Measurements from ENCODE around the gene IL23A.
"Not testable (repeated sequence)": the region's sequence is repeated elsewhere in the genome, so short reads cannot be mapped to it uniquely, and the experiment has no call there.

Gene IL23A, protein sequence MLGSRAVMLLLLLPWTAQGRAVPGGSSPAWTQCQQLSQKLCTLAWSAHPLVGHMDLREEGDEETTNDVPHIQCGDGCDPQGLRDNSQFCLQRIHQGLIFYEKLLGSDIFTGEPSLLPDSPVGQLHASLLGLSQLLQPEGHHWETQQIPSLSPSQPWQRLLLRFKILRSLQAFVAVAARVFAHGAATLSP

DNA sequence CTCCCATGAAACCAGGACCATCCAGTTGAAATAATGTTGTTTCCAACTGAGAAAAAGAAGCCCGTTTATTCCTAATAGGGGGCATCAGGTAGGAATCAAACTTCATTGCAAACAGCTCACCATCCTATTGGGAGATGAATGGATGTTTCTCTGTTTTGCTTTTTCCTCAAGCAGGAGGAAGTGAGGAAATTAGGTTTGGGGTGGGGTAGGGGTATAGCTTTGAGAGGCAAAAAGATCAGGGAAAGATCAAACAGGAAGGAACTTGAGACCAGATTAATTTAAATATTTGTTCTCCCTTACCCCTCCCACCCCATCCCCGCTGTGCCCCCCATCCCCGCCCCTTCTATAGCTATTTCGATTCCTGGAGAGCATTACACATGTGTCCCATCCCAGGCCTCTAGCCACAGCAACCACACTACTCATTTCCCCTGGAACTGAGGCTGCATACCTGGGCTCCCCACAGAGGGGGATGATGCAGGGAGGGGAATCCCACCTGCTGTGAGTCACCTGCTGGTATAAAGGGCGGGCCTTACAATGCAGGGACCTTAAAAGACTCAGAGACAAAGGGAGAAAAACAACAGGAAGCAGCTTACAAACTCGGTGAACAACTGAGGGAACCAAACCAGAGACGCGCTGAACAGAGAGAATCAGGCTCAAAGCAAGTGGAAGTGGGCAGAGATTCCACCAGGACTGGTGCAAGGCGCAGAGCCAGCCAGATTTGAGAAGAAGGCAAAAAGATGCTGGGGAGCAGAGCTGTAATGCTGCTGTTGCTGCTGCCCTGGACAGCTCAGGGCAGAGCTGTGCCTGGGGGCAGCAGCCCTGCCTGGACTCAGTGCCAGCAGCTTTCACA is at the start of gene IL23A:
Gene IL23A (plus strand): TSS at position 577 of the 850 bp plus-strand sequence. CDS start 161 bp downstream, at position 738.
- peak; percentile 56 to 86 for DNase-seq (ENCODE audit: low read depth in 1 of 2, low spot score in 1 of 2)

DNA sequence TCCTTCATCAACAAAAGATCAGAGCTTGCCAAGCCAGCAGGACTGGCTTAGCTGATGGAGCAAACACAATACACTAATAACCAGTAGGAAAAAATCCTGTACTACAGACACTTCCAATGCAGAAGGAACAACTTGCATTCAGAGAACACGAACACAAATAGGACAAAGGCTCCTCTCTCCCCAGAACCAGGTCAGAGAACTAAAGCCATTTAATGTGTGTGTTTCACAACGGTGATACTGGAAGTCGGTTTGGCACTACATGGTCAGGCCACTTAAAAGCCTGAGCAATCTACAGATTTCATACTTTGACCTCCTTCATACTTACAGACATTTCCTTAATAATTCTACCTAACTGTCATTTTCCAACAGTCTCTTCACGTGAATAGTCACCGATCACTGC is 44.9 kb upstream of the IL23A start:
- DNase-seq (ENCODE audit: low read depth in 1 of 2, low spot score in 1 of 2) = no peak

DNA sequence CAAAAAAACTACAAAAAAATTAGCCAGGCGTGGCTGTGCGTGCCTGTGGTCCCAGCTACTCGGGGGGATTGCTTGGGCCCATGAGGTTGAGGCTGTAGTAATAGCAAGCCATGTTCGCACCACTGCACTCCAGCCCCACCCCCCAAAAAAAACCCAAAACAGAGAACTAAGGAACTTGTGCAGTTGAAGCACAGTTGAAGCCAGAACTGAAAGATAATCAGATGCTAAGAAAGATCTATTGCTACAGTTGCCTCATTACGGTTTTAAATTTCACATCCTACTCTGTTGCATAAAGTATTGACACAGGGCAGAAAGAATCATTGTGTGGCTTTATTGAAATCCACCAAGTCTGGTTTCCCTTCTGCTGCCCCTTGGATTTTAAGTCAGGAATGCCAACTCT is 42.4 kb upstream of the IL23A start:
- no peak for DNase-seq (ENCODE audit: low read depth in 1 of 2, low spot score in 1 of 2)

DNA sequence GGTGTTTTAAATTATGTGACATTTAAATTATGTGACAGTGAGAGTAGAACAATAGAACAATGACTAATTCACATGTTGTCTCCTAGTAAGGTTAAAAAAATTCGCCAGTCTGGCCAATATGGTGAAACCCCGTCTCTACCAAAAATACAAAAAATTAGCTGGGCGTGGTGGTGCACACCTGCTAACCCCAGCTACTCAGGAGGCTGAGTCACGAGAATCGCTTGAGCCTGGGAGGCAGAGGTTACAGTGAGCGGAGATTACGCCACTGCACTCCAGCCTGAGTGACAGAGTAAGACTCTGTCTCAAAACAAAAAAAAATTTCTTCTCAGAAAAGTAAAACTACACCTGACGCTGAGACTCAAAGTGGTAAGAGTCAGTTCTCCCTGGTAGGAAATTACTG is 41.3 kb upstream of the IL23A start:
- no peak for DNase-seq (ENCODE audit: low read depth in 1 of 2, low spot score in 1 of 2)

DNA sequence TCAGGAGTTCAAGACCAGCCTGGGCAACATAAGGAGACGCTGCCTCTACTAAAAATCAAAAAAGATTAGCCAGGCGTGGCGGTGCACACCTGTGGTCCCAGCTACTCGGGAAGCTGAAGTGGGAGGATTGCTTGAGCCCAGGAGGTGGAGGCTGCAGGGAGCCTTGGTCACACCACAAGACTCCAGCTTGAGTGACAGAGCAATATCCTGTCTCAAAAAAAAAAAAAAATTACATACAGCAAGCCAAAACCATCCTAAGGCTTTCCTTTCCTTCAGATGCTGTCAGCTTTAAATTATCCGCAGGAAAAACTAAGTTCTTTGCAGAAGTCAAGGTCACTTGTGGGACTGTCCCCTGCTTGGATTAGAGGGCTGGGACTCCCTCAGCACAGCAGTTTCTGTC is 39.9 kb upstream of the IL23A start:
- DNase-seq (ENCODE audit: low read depth in 1 of 2, low spot score in 1 of 2) = no peak

DNA sequence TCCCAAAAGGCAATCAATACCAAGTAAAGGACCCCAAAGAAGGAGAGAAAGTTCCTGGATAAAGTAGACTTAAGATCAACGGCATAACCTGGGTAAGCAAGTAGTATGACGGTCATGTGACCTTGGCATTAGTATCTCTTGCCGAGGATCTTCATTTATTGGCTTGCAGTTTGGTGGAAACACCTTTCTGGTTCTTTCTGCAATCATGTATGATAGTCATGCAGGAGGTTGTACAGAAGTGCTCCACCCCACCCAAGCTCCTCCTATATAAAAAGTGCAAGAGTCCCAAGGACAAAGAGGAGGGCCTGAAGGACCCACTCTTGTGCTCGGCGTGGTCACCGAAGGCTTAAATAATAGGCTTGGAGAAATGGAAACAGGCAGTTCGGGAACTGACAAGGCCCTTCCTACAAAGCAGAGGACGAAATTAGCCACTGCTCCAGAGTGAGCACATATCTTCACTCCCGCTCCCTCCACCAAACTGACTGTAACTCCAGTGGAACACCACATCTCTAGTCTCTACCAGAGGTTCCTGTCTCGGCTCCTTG is 39.3 kb upstream of the IL23A start:
- DNase-seq (ENCODE audit: low read depth in 1 of 2, low spot score in 1 of 2) = no peak

DNA sequence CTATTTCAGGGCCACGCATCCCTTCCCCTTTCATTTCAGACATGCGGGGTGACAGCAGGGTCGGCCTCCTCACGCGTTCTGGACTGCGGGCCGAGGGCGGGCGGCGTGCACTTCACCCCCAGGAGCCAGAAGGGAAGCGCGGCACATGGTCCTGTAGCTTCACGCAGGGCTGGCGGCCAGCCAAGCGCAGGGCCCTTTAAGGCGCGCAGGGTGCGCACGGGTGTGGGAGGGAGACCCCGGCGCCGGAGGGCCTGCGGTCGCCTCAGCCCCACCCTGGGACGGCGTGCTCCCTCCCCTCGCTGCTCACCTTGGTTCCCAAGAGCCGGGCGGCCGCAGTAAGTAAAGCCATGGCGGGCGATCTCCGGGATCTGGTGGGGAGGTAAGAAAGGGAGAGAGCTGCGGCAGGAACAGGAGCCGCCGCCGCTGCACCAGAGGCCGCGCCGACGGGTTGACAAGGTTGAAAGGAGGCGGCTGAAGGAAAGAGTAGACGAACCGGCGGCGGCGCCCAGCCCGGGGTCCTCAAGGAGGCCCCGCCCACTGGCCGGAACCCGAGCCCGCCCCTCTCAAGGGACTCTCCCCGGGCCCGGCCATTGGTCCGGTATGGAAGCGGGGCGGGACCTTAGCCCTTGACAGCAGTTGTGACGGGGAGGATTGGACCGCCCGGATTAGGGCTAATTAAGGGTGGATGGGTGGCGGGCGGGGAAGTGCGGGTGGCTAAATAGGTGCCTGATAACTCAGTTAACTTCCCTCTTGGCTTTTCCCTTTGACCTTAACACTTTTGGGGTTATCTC is 38.6 kb upstream of the IL23A start, which contains the start of gene CS:
Gene CS (minus strand): TSS at position 478 of the 791 bp plus-strand sequence. CDS start 129 bp downstream, at position 349.
- peak; percentile 93 to 98 for DNase-seq (ENCODE audit: low read depth in 1 of 2, low spot score in 1 of 2)

DNA sequence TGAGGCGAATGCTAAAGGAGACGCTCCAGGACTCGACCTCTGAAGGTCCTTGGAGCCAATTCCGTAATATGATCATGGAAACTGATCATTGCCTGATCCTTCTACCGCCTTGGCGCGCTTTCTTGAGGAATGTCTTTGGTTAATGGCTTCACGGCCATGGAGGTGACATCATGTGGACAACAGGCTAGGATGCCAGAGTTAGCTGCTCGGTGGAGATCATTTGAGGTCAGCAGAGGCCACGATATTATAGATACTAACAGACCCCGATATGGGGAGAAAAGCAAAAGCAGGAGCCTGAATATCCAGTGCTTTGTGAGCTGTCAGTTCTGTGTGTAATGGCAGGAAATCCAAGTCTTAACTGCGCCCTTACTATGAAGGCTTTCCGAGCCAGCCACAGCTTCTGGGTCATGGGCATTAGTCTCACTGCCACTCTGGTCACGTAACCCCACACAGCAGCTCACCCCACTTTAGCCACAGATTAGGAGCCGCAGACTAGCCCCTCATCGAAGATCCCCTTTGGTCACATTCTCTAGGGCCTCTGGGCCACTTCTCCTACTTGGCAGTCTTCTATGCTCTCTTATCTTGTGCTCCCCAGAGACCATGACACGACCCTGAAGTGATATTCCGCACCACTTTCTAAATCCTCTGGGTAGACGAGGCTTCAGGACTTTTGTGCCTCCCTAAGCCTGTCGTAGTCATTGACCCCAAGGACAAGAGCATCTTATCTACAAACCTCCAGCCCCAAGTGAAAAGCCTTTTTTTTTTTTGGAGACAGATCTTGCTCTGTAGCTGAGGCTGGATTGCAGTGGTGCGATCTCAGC is 37.8 kb upstream of the IL23A start:
- no peak for DNase-seq (ENCODE audit: low read depth in 1 of 2, low spot score in 1 of 2)

DNA sequence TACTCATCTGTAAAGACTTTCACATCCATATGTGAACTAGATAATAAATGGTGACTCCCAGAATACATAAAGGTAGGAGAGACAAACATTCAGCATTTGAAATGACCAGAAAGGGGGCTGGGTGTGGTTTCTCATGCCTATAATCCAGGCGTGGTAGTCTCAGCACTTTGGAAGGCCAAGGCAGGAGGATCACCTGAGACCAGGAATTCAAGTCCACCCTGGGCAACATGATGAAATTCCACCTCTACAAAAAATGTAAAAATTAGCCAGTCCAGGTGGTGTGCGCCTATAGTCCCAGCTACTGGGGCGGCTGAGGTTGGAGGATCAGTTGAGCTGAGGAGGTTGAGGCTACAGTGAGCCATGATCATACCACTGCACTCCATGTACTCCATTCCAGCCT is 34.4 kb upstream of the IL23A start:
- DNase-seq (ENCODE audit: low read depth in 1 of 2, low spot score in 1 of 2) = no peak

DNA sequence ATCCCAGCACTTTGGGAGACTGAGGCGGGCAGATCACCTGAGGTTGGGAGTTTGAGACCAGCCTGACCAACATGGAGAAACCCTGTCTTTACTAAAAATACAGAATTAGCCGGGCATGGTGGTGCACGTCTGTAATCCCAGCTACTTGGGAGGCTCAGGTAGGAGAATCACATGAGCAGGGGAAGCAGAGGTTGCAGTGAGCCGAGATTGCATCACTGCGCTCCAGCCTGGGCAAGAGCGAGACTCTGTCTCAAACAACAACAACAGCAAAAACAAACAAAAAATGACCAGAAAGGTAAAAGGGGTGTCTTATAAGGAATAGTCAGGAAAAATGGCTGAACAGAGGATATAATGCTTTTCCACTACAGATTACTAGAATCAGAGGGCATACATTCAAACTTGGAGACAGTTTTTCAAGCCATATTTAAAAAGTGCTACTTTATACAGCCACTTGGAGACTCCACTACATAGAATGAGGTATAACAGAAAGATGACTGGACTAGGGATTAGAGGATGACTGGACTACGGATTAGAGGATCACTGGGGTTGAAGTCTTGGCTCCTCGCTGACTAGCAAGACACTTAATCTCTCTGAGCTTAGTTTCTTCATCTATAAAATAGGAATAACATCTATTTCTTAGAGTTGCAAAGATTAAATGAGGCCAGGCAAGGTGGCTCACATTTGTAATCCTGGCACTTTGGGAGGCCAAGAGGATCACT is 33.7 kb upstream of the IL23A start:
- no peak for DNase-seq (ENCODE audit: low read depth in 1 of 2, low spot score in 1 of 2)

DNA sequence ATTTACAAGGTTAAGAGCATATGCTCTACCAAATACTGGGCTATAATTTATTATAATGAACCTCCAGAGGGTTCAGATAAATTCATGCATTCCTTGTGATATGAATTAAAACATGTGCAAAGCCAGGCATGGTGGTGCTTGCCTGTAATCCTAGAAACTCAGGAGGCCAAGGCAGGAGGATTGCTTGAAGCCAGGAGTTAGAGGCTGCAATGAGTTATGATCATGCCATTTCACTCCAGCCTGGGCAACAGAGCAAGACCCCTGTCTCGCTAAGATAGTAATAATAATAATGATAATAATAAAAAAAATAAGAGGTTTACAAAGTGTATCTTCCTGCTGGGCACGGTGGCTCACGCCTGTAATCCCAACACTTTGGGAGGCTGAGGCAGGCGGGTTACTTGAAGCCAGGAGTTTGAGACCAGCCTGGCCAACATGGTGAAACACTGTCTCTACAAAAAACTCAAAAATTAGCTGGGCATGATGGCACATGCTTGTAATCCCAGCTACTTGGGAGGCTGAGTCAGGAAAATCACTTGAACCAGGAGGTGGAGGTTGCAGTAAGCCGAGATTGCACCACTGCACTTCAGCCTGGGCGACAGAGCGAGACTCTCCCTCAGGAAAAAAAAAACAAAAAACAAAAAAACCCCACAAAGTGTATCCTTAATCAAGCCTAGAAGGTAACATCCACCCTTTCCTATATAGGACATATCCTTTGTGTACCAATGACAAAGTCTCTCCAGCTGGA is 31.3 kb upstream of the IL23A start:
- no peak for DNase-seq (ENCODE audit: low read depth in 1 of 2, low spot score in 1 of 2)

DNA sequence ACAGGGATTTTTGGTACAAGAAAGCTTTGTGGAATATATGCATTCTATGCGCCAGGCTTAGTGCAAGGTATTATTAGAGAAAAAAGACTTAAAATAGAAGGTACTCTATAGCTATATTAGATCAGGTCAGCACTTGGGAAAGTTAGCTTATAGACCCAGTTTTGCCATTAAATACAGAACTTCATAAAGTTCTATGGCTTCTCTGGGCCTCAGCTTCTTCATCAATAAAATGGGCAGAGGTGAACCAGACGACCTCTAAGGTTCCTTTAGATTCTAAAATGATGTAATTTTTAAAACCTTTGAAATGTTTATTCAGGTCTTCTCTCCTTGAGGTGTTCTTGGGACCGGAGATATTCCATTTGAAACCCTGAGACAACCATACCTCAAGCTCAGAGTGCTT is 30.0 kb upstream of the IL23A start:
- no peak for DNase-seq (ENCODE audit: low read depth in 1 of 2, low spot score in 1 of 2)

DNA sequence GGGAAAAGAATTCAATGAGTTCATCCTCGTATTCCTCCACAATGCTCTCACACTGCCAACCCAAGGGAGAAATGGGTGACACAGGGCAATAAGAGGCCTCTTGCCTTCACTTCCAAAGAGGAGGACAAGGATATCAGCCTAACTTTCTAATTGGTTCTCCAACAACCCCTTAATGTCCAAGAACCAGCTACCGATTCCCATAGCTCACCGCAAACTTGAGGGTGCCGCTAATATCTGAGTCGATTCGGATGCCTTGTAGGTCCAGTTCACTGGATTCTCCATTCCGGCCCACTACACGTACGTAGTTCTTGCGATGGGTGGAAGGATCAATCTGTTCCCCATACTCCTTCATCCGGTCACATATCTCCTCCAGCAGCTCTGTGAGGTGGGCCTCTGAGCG is 27.7 kb upstream of the IL23A start:
- no peak for DNase-seq (ENCODE audit: low read depth in 1 of 2, low spot score in 1 of 2)

DNA sequence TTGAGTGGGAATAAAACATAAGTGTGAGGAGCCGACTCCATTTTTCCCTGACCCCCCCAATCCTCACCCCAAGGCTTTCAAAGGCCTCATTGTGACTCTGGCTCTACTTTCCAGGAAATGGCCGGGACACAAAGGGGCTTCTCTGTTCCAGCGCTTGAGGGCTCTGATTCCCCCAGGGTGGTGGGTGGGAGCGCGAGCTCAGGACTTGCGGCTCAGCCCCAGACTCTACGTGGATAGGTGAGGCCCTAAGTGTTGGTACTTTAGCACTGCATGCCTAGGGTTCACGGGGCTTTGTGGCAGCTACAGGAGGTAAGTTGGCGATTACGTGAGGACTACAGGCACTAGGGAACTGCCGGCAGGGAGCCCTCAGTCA is 23.4 kb upstream of the IL23A start:
- no peak for DNase-seq (ENCODE audit: low read depth in 1 of 2, low spot score in 1 of 2)

DNA sequence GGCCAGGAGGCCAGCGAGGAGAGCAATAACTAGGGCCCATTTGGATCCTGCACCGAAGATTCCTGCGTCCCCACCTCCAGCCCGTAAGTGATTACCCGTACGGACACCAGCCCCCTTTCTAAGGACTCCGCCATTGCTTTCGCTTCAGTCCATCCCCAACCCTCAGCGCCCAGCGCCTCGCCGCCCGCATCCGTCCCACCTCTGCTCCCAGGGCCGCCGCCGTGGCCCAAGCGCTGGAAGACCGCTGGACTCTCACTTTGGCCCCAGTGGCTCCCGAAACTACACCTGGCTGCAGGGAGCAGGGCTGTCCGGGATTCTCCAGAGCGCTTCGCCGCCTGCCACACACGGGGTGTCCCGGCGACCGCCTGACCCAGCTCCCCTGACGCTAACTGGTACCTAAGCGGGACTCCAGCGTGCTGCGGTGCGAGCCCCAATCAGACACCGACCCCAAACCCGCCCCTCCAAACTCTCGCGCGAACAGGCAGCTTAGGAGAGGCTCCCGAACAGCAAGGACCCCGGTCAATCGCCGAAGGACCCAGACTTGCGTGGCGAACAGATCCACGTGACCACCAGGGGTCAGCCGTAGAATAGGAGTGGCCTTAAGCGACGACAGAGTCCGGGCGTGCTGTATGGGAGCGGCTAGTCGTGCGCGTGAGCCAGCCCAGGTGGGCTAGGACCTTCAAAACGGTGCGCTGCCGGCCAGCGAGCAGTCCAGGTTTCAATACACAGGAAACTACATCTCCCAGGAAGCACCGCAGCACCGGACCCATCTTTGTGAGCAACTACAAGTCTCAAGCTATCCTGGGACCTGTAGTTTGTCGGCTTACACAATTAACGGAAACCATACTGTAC is 22.8 kb upstream of the IL23A start, which contains the start of gene CNPY2:
Gene CNPY2 (minus strand): TSS at position 367 of the 852 bp plus-strand sequence. CDS start 771 bp downstream, outside the sequence.
- peak; percentile 85 to 92 for DNase-seq (ENCODE audit: low read depth in 1 of 2, low spot score in 1 of 2)

DNA sequence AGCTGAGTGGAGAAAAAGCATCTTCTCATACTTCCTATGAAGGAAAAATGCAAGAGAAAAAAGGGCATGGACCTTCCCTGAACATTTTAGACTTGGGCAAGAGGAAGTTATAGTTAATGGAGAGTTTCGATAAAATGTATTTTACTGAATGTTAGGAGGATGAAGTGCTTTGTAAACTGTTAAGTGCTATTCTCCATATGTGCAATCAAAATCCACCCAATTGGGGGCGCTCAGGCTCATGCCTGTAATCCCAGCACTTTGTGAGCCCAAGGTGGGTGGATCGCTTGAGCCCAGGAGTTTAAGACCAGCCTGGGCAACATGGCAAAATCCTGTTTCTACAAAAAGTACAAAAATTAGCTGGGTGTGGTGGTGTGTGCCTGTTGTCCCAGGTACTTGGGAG is 21.0 kb upstream of the IL23A start:
- DNase-seq (ENCODE audit: low read depth in 1 of 2, low spot score in 1 of 2) = no peak

DNA sequence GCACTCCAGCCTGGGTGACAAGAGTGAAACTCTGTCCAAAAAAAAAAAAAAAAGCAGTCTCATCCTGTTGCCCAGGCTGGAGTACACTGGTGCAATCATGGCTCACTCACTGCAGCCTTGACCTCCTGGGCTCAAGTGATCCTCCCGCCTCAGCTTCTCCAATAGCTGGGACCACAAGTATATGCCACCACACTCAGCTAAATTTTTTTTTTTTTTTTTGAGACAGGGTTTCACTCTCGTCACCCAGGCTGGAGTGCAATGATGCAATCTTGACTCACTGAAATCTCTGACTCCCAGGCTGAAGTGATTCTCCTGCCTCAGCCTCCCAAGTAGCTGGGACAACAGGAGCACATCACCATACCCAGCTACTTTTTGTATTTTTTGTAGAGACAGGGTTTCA is 17.7 kb upstream of the IL23A start:
- DNase-seq (ENCODE audit: low read depth in 1 of 2, low spot score in 1 of 2) = no peak

DNA sequence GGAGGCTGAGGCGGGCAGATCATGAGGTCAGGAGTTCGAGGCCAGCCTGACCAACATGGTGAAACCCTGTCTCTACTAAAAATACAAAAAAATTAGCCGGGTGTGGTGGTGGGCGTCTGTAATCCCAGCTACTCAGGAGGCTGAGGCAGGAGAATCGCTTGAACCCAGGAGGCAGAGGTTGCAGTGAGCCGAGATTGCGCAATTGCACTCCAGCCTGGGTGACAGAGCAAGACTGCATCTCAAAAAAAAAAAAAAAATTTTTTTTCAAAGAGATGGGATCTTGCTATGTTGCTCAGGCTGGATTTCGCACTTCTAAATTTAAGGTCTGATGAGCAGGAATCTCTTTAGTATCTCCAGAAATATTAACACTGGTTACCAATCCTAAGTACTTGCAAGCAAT is 17.1 kb upstream of the IL23A start:
- not testable (repeated sequence) for DNase-seq (ENCODE audit: low read depth in 1 of 2, low spot score in 1 of 2)

Data from activated CD4-positive, alpha-beta T cell treated with anti-CD3 and anti-CD28 coated beads, Interleukin-2, amount 50 U/mL, for 24 hours (primary cell).